Measurements from ENCODE around the gene UPP1.
A peak's percentile ranks its signal among the peaks of the same experiment; 100 is the strongest.

The UPP1 gene

DNA sequence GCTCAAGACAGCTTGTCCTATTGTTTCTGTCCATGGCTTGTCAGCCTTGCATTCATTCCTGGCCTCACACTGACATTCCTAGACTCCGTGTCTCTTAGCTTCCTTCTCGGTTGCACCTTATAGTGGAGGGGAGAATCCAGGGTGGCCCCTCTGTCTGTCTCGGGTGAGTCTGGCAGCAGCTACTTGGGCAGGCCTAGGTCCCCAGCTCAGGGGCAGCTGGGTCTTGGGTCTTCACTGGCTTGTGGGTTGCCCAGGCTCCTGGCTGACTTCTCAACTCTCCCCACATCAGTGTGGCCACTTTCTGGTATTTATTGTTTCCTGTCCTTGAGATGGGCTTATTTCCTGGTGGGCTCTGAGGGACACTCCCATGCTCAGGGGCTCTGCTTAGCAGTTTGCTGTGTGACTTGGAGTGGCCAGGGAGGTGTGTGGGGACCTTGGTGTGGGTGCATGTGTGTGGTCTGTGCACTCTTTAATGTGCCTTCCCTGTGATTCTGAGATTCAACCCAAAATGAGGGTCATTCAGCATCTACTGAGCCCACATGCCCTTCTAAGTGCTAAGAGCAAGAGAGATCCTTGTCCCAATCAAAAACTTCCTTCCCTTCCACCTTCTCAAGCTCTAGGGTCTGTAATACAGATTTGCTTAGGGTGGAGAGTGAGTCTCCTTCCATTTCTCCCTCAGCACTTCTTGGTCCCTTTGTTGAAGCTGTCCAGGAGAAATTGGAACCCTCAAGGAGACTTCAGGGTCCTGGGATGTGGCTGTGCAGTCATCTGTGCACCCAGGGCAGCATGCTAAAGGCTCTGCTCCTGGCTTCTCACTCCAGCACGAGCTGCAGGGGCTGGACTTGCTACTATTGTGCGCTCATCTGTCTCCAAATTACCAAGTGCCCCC is 20.1 kb downstream of the UPP1 start:
- peak overlapping the region; percentile 11 for H3K27ac ChIP-seq (ENCODE audit: poor library complexity, severe bottlenecking)
- ATAC-seq (ENCODE audit: low read depth): peak; percentile 24
- DNase-seq (ENCODE audit: low spot score): no peak
- no peaks in the 10 kb centered on the region for H3K27me3 ChIP-seq (ENCODE audit: insufficient read depth, poor library complexity, severe bottlenecking)
- TF ChIP-seq, protein P1, sequence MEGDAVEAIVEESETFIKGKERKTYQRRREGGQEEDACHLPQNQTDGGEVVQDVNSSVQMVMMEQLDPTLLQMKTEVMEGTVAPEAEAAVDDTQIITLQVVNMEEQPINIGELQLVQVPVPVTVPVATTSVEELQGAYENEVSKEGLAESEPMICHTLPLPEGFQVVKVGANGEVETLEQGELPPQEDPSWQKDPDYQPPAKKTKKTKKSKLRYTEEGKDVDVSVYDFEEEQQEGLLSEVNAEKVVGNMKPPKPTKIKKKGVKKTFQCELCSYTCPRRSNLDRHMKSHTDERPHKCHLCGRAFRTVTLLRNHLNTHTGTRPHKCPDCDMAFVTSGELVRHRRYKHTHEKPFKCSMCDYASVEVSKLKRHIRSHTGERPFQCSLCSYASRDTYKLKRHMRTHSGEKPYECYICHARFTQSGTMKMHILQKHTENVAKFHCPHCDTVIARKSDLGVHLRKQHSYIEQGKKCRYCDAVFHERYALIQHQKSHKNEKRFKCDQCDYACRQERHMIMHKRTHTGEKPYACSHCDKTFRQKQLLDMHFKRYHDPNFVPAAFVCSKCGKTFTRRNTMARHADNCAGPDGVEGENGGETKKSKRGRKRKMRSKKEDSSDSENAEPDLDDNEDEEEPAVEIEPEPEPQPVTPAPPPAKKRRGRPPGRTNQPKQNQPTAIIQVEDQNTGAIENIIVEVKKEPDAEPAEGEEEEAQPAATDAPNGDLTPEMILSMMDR (IDR thresholded peaks at IDR 0.05; ENCODE audit: poor library complexity, severe bottlenecking): no peak
- no peak overlapping the region for H3K4me3 ChIP-seq (ENCODE audit: severe bottlenecking)
- peaks cover 15% of the 10 kb centered on the region for H3K4me1 ChIP-seq (ENCODE audit: insufficient read depth, poor library complexity, severe bottlenecking)
- H3K36me3 ChIP-seq (ENCODE audit: low read depth): peaks cover 48% of the 10 kb centered on the region
- H3K9me3 ChIP-seq (ENCODE audit: severe bottlenecking): no peaks in the 10 kb centered on the region

DNA sequence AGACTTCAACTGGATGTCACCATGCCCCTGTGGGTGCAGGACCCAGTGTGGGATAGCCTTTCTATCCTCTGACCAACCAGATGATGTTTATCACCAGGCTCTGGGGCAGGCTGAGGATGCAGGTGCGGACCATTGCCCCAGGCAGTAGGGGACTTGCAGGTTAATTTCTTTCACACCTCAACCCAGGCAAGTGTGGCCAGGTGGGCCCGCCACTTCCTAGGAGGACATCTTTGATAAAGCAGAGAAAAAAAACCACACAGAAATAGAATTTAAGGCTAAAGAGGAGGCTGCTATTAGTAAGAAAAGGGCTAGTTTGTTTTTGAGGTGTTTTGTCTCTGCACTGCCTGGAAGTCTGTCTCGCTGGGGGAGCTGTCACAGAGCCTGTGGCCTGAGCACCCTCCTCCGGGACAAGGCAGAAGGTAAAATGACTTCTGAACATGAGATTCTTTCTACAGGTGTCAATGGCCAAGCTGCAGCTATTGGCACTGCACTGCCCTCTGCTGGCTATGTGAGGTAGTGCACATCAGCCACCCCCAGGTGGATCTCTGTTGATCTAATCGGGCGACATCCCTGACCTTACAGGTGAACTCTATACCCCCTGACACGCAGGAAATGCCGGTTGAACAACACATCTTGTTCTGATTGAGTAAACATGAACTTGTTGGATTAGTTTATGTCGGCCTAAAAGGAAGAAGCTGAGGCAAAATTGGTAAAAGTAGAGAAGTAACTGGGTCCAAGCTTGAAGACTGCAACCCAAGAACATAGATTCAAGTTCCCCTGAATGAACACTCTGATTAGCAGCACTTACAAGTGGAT is 21.0 kb downstream of the UPP1 start:
- Histone ChIP-seq H3K4me3 (ENCODE audit: severe bottlenecking) (no peak overlapping the region), H3K4me1 (ENCODE audit: insufficient read depth, poor library complexity, severe bottlenecking) (peaks cover 19% of the 10 kb centered on the region), H3K36me3 (ENCODE audit: low read depth) (peaks cover 39% of the 10 kb centered on the region), H3K9me3 (ENCODE audit: severe bottlenecking) (no peaks in the 10 kb centered on the region), H3K27ac (ENCODE audit: poor library complexity, severe bottlenecking) (peak overlapping the region; percentile 11), H3K27me3 (ENCODE audit: insufficient read depth, poor library complexity, severe bottlenecking) (no peaks in the 10 kb centered on the region)
- ATAC-seq (ENCODE audit: low read depth) (peak; percentile 60), DNase-seq (ENCODE audit: low spot score) (no peak)
- TF ChIP-seq, protein P1 (IDR thresholded peaks at IDR 0.05; ENCODE audit: poor library complexity, severe bottlenecking): peak; percentile 98

DNA sequence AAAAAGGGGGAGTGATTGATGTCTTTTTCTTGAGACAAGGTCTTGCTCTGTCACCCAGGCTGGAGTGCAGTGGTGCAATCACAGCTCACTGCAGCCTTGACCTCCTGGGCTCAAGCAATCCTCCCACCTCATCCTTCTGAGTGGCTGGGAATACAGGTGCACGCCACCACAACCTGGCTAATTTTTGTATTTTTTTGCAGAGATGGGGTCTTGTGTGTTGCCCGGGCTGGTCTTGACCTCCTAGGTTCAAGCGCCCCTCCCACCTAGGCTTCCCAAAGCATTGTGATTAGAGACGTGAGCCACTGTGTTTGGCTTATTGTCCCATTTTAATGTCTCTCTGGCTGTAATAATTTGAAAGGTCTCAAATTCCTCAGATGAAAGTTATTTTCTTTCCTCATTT is 21.8 kb downstream of the UPP1 start:
- Histone ChIP-seq H3K36me3 (ENCODE audit: low read depth) (peaks cover 31% of the 10 kb centered on the region), H3K4me3 (ENCODE audit: severe bottlenecking) (no peak overlapping the region), H3K4me1 (ENCODE audit: insufficient read depth, poor library complexity, severe bottlenecking) (peaks cover 19% of the 10 kb centered on the region), H3K27me3 (ENCODE audit: insufficient read depth, poor library complexity, severe bottlenecking) (no peaks in the 10 kb centered on the region), H3K9me3 (ENCODE audit: severe bottlenecking) (no peaks in the 10 kb centered on the region), H3K27ac (ENCODE audit: poor library complexity, severe bottlenecking) (no peak overlapping the region)
- no peak for DNase-seq (ENCODE audit: low spot score)
- ATAC-seq (ENCODE audit: low read depth): no peak
- TF ChIP-seq, protein P1 (IDR thresholded peaks at IDR 0.05; ENCODE audit: poor library complexity, severe bottlenecking): no peak

DNA sequence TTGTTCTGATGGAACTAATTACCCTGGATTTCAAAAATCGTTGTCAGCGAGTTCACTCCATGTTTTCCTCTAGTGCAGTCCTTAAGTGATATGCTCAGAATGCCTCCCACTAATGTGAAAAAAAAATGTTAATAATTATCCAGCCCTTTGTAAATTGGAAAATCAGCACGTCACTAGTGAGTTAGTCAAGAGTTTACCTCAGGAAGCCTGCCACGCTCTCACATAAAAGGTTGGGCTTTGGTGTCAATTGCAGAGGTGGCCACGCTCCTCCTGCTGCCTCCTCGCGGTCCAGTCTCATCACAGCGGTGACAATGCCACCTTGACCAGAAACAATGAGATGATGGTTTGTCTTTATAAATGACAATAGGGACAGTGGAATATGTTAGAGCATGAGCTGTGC is 22.5 kb downstream of the UPP1 start:
- Histone ChIP-seq H3K27ac (ENCODE audit: poor library complexity, severe bottlenecking) (no peak overlapping the region), H3K27me3 (ENCODE audit: insufficient read depth, poor library complexity, severe bottlenecking) (no peaks in the 10 kb centered on the region), H3K9me3 (ENCODE audit: severe bottlenecking) (no peaks in the 10 kb centered on the region), H3K4me3 (ENCODE audit: severe bottlenecking) (no peak overlapping the region), H3K36me3 (ENCODE audit: low read depth) (peaks cover 24% of the 10 kb centered on the region), H3K4me1 (ENCODE audit: insufficient read depth, poor library complexity, severe bottlenecking) (peaks cover 19% of the 10 kb centered on the region)
- ATAC-seq (ENCODE audit: low read depth) (no peak), DNase-seq (ENCODE audit: low spot score) (no peak)
- TF ChIP-seq, protein P1 (IDR thresholded peaks at IDR 0.05; ENCODE audit: poor library complexity, severe bottlenecking): no peak
